IMR-90 (cell line): ENCODE data around the gene IRF5.
A peak's percentile ranks its signal among the peaks of the same experiment; 100 is the strongest.

Experiments used
- MAFK ChIP-seq: IDR thresholded peaks from 2 replicates; pipeline ENCODE4 v1.6.1; 2012; ENCODE audit warnings: low read depth, low read length, improper control_type of control experiment
- POLR2A ChIP-seq: IDR thresholded peaks from 2 replicates; pipeline ENCODE4 v1.6.1; 2012; ENCODE audit warnings: mild to moderate bottlenecking, low read depth, low read length
- RAD21 ChIP-seq: IDR thresholded peaks from 2 replicates; pipeline ENCODE4 v1.6.1; 2012; ENCODE audit warnings: low read length, improper control_type of control experiment
- RFX5 ChIP-seq: IDR thresholded peaks from 2 replicates; pipeline ENCODE4 v1.8.0; 2012; ENCODE audit warnings: low read depth, mild to moderate bottlenecking, low read length, moderate library complexity
- SMC3 ChIP-seq: fragments of 150-350 bp; IDR thresholded peaks from 2 replicates; pipeline ENCODE4 v1.6.1; 2016; ENCODE audit warnings: low read depth, mild to moderate bottlenecking, antibody characterized with exemption, low read length, moderate library complexity
- USF2 ChIP-seq: fragments of 150-350 bp; IDR thresholded peaks from 2 replicates; pipeline ENCODE4 v1.6.1; 2017; ENCODE audit warnings: mild to moderate bottlenecking, antibody characterized with exemption, low read length, low read depth
- TF ChIP-seq, protein P1 (sequence below): conservative IDR thresholded peaks from 2 replicates; pipeline ENCODE4 v1.5.1; 2012; ENCODE audit warnings: mild to moderate bottlenecking, low read depth, low read length, improper control_type of control experiment

GRCh38 chr7:128904381-128905197, 33.1 kb upstream of the IRF5 start:
- TF ChIP-seq POLR2A = no peak
- TF ChIP-seq, protein P1, sequence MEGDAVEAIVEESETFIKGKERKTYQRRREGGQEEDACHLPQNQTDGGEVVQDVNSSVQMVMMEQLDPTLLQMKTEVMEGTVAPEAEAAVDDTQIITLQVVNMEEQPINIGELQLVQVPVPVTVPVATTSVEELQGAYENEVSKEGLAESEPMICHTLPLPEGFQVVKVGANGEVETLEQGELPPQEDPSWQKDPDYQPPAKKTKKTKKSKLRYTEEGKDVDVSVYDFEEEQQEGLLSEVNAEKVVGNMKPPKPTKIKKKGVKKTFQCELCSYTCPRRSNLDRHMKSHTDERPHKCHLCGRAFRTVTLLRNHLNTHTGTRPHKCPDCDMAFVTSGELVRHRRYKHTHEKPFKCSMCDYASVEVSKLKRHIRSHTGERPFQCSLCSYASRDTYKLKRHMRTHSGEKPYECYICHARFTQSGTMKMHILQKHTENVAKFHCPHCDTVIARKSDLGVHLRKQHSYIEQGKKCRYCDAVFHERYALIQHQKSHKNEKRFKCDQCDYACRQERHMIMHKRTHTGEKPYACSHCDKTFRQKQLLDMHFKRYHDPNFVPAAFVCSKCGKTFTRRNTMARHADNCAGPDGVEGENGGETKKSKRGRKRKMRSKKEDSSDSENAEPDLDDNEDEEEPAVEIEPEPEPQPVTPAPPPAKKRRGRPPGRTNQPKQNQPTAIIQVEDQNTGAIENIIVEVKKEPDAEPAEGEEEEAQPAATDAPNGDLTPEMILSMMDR = peak; percentile 72
- TF ChIP-seq RAD21 = peak; percentile 71
- TF ChIP-seq RFX5 = no peak
- peak; percentile 58; the same call in 1 of the 2 replicates for TF ChIP-seq USF2
- TF ChIP-seq SMC3 = peak; percentile 66
- no peak for TF ChIP-seq MAFK
